DMS114 treated with DMSO at 0.1 percent for 48 hours (cell line): ENCODE data around the gene PHYH.
"Not testable (repeated sequence)": the region's sequence is repeated elsewhere in the genome, so short reads cannot be mapped to it uniquely, and the experiment has no call there.

Experiments
- DNase-seq: peaks from one replicate; lab custom pipeline; 2025; ENCODE audit not compliant: unreplicated experiment; lab: John Stamatoyannopoulos, UW

Gene PHYH

DNA sequence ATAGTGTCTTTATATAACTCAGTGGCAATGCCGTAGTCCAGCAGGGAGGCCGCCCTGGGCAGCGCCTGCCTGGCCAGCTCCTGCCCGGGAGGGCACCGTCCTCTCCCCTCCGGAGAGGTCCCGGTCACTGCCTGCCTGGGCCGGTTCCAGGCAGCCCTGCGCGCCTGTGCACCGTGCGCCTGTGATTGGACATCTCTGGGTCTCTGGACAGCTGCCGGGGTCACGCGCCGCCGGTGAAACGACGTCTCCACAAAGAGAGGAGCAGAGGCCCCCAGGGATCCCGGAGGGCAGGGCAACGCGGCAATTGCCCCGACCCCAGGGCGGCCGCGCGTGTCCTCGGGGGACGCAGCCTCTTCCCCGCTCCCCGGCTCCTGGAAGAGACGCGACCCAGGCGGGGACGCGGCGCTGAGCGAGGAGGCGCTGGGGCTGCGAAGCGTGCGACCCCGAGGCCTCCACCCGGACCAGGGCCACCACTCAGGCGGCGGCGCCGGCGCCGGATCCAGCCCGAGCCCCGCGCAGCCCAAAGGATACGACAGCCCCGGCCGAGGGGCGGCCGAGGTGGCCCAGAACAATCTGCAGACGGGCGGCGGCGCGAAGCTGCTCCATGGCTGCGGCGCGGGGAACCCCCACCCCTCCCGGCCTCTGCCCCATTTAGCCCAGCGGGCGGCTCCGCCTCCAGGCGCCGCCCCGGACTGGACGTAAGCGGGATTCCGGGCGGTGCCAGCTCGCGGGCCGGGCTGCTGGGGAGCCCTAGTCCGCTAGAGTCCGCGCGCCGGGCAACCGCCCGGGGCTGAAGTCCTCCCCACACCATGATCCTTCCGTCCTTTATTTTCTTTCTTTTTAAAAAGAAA, at the start of gene PHYH:
Gene PHYH (minus strand): TSS at position 628 of the 851 bp plus-strand sequence. CDS start 22 bp downstream, at position 606.
- DNase-seq: peak; percentile 68

DNA sequence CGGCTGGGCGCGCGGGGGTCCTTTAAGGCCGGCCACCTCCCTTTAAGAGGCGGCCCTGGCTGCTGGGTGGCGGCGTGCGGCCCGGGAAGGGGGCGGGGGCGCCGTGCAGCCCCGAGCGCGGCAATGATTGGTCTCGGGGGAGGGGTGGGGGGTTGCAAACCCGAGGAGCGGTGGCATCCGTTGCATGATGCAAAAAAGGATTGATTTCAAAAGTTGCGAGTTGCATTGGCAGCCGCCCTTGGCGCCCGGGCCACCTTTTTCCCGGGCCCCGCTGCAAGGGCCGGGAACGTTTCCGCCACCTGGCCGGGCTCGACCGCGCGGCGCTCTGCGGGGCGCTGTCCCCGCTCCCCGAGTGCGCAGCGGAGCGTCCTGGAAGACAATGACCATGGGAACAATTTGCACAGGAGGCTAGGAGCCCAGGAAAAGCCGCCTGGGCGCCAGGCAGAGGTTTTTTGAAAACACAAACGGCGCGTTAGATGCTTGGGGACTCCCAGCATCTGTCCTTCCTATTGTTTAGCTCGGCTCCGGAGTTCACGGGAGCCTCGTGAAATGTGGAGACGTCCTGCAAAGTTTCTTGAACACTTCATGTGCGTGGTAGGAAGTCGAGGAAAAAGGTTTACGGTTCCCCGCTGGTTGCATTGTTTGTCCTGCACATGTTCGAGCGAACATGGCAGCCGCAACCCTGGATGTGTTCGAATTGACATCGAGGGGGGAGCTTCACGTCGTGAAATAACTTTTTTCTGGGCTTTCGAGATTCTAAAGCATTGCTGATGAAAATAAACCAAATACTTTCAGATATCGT, 48.6 kb upstream of the PHYH start, which contains the start of gene SEPHS1:
Gene SEPHS1 (minus strand): TSS at position 78 of the 802 bp plus-strand sequence. CDS start 3,343 bp downstream, outside the sequence.
- peak; percentile 54 for DNase-seq

DNA sequence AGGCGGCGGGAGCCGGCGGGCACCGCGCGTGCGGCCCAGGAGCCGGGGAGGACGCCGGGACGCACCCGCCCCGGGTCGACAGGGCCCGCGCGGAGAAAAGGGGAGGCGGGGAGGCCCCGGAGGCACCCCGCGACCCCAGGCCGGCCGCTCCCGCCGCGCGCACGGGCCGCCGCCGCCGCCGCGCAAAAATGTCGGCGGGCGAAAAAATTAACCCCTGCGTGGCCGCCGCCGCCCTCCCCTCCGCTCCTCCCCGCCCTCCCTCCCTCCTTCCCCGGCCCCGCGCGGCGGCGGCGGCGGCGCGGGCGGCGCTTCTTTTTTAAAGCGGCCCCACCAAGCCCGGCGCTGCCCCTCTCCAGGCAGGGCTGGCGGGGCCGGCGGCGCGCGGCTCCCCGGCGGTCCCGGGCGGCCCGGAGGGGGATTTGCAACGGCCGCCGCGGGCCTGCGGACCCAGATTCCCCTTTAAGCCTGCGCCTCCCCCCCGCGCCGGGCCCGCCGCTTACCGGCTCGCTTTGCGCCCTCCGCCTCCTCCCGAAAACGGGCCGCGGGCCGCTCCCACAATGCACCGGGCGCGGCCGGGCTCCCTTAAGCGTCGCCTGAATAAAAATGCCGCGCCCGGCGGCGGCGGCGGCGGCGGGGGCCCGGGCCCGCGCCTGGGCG, 47.8 kb upstream of the PHYH start:
- DNase-seq: peak; percentile 41

DNA sequence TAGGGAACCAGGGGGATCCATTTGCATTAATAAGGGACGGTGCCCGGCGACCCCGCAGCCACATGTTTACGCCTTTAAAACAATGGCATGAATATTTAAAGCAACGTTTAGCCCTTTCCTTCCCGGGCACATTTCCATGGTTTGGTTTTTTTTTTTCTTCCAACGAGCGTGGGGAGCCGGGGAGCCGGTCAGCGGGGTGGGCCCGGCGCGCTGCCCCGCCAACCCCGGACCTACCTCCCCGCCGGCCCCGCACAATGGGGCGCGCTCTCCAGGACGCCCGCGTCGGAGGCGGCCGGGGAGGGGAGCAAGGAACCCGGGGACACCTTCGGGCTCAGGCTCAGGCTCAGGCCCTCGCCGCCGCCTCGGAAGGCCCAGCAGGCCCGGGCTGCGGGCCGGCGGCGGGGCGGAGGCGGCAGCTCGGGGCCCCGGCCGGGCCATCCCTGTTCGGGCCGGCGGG, 47.2 kb upstream of the PHYH start:
- no peak for DNase-seq

DNA sequence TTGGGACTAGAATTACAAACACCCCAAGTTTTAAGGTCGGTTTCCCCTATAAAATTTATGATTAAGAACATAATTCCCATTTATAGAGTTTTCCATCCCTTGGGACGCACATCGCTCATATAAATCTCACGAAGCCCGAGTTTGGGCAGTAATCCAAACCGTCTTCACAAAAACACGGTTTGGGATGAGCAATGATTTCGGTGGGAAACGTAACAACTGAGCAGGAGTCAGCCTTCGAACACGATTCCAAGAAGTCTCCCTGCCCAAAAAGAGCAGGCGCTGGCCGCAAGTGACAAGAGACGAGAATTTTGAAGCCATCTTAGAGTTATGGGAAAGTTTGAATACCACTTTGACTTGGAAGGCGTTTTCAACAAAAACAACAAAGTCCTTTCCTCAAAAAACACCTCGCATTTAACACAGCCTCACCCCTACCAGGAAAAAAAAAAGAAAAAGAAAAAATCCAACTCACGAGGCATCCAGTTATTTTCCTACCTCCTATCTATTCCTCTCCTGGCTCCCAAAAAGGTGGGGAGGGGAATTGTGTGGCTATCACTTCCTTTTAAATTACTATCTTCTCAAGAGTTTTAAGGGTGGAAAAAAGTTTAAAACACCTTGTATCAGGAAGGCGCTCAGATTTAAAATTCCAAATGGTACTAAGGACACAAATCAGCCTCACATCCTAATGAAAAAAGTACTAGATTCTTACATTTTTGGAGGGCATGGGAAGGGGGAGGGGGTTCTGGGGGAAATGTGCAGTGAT, 46.6 kb upstream of the PHYH start:
- no peak for DNase-seq

DNA sequence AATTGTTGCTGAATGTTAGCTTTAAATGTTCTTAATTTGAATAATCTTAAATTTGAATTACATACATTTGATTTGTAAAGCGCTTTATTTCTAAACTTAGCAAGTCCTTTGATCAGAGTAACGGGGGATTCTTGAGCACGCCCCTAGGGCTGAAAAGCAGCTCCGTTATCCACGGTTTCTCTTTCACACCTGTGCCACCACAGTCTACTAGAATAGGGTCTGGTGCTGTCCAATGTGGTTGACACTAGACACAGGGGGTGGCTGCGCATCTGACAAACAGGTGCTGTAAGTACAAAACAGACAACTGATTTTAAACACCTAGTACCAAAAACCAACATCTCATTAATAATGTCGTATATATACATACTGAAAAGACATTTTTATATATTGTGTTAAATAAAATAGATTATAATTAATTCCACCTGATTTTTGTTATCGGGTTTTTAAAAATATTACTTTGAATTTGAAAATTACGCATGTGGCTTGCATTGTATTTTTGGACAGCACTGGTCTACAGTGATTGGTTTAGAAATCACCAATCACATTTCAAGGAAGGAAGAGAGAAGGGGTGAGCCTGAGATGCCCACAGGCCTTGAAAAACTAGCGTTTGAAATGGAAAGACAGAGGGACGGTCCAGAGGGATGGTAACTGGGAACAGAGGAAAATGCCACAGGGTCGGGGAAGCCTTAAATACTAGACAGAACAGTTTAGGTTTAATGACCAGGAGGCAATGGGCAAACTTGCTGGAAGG, 40.9 kb upstream of the PHYH start:
- no peak for DNase-seq

DNA sequence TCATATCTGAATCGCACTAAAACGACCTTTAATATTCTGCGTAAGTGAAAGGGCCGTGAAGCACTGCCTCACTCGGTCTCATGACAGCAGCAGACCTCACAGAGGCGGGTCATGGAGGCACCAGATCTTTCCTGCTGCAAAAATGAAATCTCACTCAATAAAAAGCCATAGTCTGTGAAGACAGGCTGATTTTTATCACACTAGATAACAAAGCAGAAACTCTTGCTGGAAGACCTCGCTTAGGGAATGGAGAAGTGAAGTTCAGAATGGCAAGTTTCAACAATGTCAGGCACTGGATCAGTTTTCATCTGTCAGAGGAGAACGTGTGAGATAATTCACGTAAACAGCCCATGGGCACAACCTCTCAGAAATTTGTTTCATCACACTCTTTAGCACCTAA, 40.2 kb upstream of the PHYH start:
- DNase-seq: no peak

DNA sequence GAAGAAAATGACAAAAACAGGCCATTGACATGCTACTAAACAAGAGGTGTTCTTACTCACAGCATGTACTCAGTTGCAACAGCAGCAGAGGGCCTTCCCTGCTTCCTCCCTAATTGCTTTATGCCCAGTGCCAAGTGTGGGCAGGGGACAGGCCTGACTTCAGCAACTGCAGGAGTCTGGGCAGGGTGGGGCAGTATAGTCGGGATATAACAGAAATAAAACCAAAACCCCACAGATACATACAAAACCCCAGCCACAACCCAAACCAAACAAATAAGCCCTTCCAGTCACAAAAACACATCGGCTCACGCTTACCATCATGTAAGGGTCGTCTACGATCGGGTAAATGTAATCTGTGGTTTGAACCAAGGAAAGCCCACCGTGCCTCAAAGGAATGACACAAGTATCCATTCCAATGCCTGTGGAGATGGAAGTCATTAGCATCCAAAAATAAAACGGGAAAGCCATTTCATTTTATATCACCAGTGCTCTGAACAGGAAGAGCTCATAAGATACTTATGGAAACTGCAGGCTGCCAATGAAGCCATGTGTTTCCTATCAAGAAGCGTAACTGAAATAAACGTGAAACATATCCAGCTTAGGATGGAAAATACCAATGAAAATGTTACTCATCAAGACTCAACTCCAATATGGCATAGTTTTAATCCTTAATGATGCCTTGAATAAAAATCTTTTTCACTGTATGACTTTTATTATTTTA, 38.7 kb upstream of the PHYH start:
- no peak for DNase-seq

DNA sequence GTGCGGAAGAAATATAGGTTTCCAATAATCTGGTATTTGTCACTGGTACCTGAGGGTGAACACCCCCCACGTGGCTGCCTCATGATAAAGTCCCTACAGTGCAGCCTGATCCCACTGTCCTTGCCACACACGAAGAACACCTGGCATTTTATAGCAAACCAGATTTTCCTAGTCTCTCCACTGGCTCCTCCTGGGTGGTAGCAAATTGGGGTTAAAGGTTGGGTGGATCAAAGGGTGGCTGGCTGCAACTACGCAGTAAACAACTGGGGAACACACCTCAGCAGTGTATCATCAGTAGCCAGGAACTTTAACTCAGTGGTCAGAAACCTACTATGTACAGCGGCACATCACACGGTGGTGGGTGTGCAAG, 37.9 kb upstream of the PHYH start:
- no peak for DNase-seq

DNA sequence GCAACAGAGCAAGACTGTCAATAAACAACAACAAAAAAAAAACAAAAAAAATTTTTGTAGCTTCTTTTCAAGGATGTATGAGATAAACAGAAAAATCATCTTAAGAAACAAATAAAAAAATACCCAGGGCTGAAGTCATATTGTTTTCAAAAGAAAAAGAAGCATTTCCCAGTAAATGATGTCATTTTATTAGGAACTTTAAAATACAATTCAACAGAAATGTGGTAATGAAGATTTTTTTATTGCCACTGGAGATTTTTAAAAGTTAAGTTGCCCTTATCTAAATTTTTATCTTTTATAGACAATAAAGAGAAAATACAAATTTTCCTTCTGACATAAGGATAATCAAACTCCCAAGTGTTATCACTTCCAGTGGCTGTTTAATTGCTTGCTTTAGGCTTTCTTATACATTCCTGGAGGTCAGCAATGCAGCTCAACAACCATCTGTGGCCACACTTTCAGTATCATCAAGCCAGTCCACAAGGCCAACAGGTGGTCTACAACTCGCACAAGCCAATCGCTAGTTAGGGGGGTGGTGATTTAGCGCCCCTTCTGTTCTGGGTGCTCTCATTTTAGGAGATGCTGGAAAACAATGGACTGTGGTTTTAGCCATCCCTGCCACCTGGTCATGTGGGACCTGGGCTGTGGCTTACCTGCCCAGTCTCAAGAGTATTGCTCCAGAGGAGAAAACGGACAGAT, 37.4 kb upstream of the PHYH start:
- no peak for DNase-seq

DNA sequence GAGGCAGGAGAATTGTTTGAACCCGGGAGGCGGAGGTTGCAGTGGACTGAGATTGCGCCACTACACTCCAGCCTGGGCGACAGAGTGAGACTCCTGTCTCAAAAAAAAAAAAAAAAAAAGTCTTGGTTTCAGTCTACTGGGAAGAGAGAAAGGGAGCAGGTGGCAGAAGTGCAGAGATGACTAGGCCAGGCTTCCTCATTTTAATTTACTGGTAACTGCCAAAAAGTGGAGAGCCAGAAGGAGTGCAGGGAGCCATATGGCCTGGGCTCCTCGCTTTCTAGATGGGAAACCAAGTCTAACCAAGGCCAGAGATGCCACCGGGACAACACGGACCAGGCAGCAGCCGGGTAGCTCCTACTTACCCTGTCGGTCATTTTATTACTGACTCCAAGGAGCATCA, 36.0 kb upstream of the PHYH start:
- no peak for DNase-seq

DNA sequence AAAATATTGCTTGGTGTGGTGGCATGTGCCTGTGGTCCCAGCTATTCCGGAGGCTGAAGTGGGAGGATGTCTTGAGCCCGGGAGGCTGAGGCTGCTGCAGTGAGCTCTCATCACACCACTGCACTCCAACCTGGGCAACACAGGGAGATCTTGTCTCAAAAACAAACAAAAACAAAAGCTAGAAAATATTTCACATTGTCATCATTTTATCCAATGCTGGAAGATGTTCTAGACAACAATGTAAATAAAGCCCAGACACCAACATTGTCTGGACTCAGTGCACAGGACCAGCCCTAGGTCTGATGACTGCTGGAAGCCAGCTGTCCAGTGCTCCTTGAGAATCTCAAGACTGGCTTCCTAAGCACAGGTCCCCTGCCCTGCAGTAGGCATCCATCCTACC, 34.7 kb upstream of the PHYH start:
- DNase-seq: no peak

DNA sequence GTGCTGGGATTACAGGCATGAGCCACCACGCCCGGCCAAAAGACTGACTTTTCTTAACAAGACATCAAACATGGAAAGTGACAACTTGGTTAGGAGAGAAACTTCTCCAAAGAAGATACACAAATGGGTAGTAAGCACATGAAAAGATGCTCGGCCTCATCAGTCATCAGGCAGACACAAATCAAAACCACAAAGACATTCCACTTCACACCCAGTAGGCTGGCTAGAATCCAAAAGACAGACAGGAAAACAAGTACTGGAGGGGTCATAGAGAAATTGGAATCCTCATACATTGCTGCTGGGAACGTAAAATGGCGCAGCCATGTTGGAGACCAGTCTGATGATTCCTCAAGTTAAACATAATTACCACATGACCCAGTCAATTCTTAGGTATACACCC, 31.8 kb upstream of the PHYH start:
- DNase-seq: no peak

DNA sequence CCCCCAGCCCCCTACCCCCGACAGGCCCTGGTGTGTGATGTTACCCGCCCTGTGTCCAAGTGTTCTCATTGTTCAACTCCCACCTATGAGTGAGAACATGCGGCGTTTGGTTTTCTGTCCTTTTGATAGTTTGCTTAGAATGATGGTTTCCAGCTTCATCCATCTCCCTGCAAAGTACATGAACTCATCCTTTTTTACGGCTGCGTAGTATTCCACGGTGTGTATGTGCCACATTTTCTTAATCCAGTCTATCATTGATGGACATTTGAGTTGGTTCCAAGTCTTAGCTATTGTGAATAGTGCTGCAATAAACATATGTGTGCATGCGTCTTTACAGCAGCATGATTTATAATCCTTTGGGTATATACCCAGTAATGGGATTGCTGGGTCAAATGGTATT, 31.1 kb upstream of the PHYH start:
- not testable (repeated sequence) for DNase-seq

DNA sequence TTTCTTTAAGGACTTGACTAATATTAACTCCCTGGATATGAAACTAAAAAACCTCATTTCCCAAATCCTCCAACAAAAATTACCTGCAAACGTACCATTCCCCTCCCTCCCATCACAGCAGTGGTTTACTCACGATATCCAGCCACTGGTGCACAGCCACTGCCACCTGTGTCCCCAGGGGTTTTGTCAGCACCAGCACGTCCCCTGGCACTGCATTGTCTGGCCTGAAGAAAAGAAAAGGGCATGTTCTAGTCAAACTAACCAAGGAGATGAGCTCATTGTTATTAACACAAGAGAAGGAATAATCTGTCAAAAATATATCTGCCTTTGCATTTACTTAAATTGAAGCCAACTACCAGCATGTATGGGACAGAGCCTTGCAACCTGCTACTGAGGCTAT, 29.7 kb upstream of the PHYH start:
- DNase-seq: no peak

DNA sequence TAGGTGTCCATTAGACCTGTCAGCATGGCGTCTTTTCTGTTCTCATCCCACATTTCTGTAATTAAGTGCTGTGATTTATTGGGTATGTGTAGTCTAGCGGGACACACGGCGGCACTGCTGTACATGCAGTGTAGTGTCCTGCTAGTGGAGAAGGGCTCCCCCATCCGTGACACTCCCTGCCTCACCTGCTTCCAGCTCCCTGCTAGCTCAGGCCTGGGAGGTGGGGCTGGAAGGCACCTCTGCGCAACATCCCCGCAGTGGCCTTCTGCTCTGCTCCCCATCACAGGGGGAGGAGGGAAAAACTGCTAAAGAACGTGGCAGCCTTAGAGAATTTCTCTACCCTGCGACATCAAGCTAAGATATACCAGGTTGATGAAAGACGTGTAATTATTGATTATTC, 28.7 kb upstream of the PHYH start:
- DNase-seq: no peak

DNA sequence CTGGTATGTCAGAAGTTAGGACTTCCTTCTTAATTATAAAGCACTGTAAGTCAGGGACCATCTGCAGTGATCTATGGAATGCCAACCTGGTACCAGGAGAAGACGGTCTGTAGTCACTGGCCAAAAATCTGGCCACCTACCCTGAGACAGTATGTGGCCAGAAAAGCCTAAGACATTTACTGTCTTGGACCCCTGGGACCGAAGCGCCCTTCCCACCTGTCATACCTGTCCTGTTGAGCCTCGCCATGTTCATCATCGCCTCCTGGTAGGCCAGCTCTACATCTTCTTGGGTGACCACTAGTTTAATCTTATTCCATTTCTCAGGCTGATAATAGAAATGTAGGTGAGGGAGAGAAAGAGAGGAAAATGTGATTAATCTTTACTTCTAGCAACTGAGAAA, 28.3 kb upstream of the PHYH start:
- no peak for DNase-seq

DNA sequence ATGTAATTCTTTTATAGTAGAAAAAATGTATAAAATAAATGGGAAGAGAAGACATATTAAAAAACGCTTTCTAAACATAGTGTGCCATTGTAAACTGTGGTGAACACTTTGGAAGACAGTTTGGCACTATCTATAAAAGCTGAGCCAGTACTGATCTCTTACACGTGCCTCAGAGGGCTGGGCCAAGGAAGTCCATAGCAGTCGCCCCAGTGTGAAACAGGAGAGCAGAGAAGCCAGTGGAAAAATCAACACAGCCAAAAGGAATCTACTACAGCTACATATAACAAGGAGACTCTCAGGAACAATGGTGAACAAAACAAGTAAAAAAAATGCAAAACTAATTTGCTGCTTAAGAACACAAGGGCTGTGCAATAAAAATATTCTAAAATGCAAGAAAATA, 27.7 kb upstream of the PHYH start:
- no peak for DNase-seq

DNA sequence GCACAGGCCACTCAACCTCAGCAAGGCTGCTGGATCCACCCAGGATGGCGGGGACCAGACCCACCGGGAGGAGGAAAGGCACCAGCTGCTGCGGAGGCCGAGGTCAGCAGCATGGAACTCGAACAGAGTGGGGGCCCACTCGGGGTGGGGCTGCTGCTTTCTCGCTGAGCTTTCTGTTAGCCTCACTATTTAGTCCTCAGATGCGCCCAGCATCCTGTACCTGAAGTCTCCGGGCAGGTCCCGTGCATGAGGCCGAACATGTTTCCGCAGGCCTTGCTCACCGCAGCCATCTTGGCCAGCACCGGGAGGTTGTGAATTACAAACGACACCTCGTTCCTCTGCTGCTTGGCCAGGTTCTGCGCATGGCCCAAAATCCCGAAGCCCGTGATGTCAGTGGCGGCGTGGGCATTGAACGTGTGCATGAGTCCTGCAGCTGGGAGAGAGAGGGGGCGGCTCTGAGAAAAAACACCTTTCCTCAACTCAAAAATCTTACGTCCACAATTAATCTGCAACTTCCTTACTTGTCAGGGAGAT, 22.8 kb upstream of the PHYH start:
- no peak for DNase-seq
